Activated T-cell treated with anti-CD3 and anti-CD28 coated beads, Interleukin-2, amount 50 U/mL, for 4 hours (primary cell): ENCODE data around the gene SLC9A3. TPM values are rescaled to one million over a fixed set of nuclear protein-coding genes. Genes with fewer than 3 reads are reported as not detected.

Experiments
- ATAC-seq, 2 donors: fragments of 200-7000 bp; cut with Tn5 transposase; one replicate each; pipeline ENCODE4 v1.10.0; 2021
- DNase-seq: peaks from one replicate; pipeline ENCODE4 v3.0.0-alpha.2; 2020
- H3K27me3 Mint-ChIP-seq: one replicate; pipeline ENCODE4 v1.8.0; 2021; ENCODE audit warnings: low read depth, mixed read lengths
- H3K36me3 Mint-ChIP-seq: one replicate; pipeline ENCODE4 v1.8.0; 2022; ENCODE audit warnings: mixed read lengths; ENCODE audit not compliant: insufficient read depth
- H3K4me1 Mint-ChIP-seq: one replicate; pipeline ENCODE4 v1.8.0; 2021; ENCODE audit warnings: low read depth, mixed read lengths
- H3K4me3 Mint-ChIP-seq: one replicate; pipeline ENCODE4 v1.8.0; 2021; ENCODE audit warnings: mild to moderate bottlenecking, moderate library complexity, mixed read lengths
- H3K9me3 Mint-ChIP-seq: one replicate; pipeline ENCODE4 v1.8.0; 2021; ENCODE audit warnings: mixed read lengths
- total RNA-seq, 3 donors: library from RNA; stranded (reverse); gene quantifications; one replicate each; pipeline ENCODE4 v1.2.1, GENCODE V29; 2021

The SLC9A3 gene
- total RNA-seq, 3 donors from 2014 or later = 3.4 to 4.9 (median 3.5) TPM

DNA sequence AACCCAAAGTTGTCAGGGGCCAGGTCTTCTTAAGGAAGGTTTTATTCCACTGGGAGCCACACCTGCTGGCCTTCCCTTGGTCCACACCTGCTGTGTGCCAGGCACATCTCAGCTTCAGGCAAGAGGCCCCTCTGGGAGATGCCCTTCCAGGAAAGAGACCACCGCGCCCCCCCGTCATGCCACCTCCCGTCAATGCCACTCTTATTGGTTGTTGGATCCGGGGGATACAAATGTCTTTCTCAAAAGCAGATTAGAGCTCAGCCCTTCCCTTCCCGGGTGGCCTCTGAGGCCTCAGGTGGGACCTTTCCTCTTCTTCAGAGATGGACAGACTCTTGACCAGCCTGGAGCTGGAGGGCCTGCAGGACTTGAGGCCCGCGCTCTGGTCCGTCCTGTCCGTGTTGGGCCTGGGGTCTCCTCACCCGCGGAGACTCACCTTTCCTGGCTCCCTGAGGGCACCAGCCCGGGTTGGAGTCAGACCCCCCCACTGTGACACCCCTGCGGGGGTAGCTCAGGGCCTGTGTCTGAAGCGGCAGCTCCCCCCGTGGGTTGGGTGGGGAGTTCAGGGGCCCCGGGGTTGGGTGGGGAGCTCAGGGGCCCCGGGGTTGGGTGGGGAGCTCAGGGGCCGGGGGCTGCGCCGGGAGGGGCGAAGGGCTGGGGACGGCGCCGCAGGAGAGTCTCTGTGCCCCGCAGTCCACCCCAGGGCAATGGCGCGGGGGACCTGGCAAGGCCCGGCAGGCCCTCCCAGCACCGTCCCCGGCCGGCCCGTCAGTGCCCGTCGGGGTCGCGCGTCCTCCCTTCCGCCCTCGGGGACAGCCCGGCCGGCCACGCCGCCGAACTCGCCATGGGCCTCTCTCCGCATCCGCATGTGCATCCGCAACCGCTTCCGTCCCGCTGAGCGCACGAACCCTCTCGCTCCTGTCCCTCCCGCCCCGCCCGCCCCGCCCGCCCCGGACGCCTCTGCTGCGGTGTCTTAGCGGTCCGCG, 3.7 kb upstream of the SLC9A3 start:
- Mint-ChIP-seq H3K4me1 (peaks cover 37% of the 10 kb centered on the region), H3K4me3 (no peak overlapping the region), H3K36me3 (no peaks in the 10 kb centered on the region), H3K27me3 (peaks cover 61% of the 10 kb centered on the region), H3K9me3 (no peaks in the 10 kb centered on the region)
- DNase-seq = no peak
- peak in 1 of 2 donors; percentile 7 for ATAC-seq

DNA sequence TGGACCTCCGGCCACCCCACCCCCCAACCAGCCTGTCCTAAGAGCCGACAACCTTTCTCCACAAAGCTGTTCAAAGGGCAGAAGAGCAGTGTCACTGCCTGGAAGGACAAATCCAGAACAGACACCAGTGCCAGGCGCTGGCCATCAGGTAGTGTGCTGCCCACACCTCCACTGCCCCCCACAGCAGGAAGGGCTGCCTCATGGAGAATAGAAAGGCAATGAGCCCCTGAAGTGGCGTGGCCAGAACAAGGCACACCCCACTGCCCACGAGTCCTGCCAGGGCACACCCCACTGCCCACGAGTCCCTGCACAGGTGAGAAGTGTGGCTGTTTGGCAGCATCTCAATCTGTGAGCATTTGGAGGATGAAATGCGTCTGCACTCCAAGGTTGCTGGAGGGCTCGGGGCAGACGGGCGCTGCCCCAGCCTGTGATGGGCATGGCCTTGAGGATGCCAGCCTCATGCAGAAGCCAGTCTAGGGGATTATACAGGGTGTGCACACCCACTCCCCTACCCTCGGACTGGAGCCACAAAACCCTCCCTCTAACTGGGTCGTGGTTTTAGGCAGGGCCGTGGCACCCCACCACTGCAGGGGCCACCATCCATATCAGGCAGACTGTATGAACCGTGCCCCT, 2.3 kb upstream of the SLC9A3 start:
- DNase-seq (no peak), ATAC-seq (no peak)
- H3K27me3 Mint-ChIP-seq = peaks cover 66% of the 10 kb centered on the region
- no peaks in the 10 kb centered on the region for H3K36me3 Mint-ChIP-seq
- H3K4me1 Mint-ChIP-seq = peaks cover 37% of the 10 kb centered on the region
- H3K4me3 Mint-ChIP-seq = no peak overlapping the region
- no peaks in the 10 kb centered on the region for H3K9me3 Mint-ChIP-seq

DNA sequence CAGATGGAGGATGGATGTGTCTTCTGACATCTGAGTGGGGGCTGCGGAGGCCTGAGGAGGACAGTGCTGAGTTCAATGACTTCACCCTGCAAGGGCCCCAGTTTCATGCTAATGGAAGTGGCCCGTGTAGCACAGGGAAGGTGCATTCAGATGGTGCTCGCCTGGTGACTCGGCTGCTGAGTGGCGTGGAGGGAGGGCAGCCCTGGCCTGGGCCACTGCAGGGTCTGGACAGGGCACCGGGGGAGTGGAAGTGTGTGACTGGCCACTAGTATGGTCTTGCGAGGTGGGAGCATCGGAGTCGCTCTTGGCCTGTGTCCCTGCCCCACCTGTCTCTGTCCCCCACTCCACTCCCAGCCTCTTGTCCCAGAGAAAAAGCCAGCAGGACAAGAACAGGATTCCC, 1.7 kb upstream of the SLC9A3 start:
- no peak for DNase-seq
- H3K4me1 Mint-ChIP-seq = peaks cover 37% of the 10 kb centered on the region
- H3K27me3 Mint-ChIP-seq = peaks cover 68% of the 10 kb centered on the region

DNA sequence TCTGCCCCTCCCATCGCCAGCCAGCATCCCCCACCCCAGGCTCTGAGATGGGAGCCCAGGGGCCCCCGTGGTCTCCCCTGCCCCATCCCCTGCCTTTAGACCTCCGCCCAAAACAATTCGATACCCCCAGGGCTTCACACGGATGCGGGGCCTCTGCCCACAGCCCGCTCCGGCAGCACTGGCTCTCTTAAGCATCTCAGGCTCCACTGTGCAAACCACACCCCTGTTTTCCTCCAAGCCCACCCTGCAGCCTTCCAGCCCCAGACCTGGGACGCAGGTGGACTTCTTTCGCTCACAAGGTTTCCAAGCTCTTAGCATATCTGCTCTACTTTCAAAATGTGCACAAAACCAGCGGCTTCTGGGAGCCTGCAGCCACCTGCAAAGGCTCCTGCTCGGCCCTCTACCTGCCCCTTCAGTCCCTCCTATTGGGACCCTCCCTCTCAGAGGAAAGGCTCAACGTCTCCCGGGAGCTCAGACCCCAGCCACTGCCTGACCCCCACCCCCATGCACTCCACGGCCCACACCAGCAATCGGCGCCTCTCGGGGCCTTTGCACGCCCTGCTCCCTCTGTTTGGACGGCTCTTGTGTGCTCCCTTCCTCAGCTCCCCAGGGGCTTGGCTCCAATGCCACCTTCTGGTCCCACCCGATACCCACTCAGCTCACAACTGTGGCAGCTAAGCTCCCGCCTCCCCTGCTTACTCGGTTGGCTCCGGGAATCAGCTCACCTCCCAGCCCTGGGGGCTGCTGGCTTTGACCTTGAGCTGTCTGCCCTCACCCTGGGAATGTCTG, 918 bp upstream of the SLC9A3 start:
- DNase-seq (no peak), ATAC-seq (no peak)
- no peaks in the 10 kb centered on the region for H3K36me3 Mint-ChIP-seq
- H3K4me3 Mint-ChIP-seq = no peak overlapping the region
- H3K4me1 Mint-ChIP-seq = peaks cover 37% of the 10 kb centered on the region
- H3K9me3 Mint-ChIP-seq = no peaks in the 10 kb centered on the region
- peaks cover 67% of the 10 kb centered on the region for H3K27me3 Mint-ChIP-seq

More for the DNA sequence above, 1.7 kb upstream of the SLC9A3 start:
- Mint-ChIP-seq H3K4me3 (no peak overlapping the region), H3K9me3 (no peaks in the 10 kb centered on the region), H3K36me3 (no peaks in the 10 kb centered on the region)
- ATAC-seq = no peak

DNA sequence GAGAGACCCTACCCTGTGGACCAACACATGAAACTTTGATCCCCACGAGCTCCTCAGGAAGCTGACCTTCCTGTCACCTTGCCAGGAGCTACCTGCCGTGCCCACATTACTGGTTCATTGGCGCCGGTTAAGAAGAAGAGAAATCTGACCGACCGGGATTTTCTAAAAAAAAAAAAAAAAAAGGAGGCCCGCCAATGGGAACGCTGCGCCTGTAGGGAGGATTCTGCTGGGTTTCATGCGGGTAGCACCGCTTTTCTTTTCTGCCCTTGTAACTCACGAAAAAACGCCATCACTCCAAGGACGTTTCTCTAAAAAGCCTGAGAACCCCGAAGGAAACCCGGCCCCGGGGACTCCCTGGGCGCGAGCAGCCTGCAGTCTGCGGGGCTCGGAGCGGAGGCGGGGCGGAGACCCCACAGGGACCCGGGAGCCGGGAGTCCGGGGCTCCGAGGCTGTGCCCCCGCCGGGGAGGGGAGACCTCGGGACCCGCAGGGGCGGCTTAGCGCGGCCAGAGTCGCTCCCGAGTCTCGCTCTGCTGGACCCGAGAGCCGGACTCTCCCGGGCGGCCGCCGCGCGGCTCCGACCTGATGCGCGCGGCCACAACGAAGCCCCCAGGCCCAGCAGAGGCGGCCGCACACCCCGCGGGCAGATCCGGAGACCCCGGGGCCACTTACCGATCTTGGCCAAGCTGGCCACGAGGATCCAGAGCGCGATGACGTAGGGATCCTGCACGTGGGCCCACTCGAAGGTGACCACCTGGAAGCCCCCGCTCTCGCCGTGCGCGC, 617 bp downstream of the SLC9A3 start:
- Mint-ChIP-seq H3K36me3 (no peaks in the 10 kb centered on the region), H3K27me3 (peaks cover 59% of the 10 kb centered on the region), H3K4me1 (peaks cover 24% of the 10 kb centered on the region), H3K4me3 (no peak overlapping the region), H3K9me3 (no peaks in the 10 kb centered on the region)
- no peak for DNase-seq
- ATAC-seq = no peak

DNA sequence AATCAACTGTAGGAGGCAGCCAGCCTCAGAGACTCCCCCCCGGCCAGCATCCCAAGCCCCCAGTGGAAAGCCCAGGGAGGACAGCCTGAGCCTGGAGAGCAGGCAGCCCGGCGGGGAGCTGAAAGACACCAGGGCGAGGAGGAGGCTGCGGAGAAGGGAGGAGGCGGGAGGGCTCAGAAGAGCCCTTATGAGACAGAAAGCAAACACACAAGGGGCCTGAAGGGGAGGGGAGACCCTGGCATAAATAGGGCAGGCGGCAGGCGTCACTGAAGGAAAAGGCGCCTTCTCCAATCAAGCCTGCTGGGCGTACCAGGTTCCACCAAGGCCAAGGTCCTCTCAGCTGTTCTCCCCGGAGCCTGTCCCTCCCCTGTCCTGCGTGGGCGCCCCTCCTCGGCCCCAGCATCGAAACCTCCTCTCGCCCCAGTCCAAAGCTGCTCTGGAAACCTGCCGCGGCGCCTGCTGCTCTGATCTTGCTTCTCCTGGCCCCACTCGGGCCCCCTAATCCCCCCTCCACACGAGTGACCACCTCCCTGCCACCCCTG, 1.3 kb downstream of the SLC9A3 start:
- Mint-ChIP-seq H3K4me1 (peaks cover 24% of the 10 kb centered on the region), H3K9me3 (no peaks in the 10 kb centered on the region), H3K36me3 (no peaks in the 10 kb centered on the region), H3K27me3 (peaks cover 63% of the 10 kb centered on the region), H3K4me3 (no peak overlapping the region)
- ATAC-seq = no peak
- no peak for DNase-seq

DNA sequence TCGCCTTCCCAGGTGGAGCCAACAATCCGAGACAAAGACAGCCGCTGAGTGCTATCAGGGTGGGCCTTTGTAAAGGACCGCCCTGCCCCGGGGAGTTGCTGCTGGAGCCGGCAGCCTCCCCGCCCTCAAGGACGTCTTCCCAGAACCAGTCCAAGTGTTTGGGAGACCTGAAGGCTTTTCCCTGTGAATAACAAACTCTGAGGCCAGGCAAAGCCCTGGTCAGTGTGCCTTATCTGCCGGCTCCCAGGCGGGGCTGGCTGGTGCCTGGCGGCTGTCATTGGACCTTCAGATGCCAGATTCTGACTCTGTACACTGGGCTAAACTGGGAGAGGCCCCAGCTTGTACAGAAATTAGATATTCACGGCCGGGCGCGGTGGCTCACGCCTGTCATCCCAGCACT, 2.1 kb downstream of the SLC9A3 start:
- H3K4me3 Mint-ChIP-seq = no peak overlapping the region
- peaks cover 65% of the 10 kb centered on the region for H3K27me3 Mint-ChIP-seq
- no peaks in the 10 kb centered on the region for H3K36me3 Mint-ChIP-seq
- ATAC-seq (no peak), DNase-seq (no peak)
- no peaks in the 10 kb centered on the region for H3K9me3 Mint-ChIP-seq
- H3K4me1 Mint-ChIP-seq = peaks cover 17% of the 10 kb centered on the region

DNA sequence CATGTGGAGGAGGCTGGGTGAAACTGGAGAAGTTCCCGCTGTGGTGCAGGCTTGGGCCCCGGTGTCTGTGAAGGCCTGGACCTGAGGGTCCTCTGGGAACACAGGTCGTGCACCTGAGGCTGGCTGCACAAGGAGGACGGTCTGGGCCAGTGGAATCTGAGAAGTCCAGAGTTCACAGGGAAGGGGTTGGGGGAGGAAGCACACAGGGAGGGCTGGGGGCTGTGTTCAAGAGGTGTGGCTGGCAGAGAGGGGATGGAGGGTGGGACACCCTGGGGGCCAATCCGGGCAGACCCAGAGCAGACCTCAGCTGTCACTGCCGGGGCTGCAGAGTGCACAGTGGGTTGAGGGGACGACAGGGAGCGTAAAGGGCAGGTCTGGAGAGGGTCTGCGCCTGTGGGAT, 2.6 kb downstream of the SLC9A3 start:
- DNase-seq (no peak), ATAC-seq (no peak)
- H3K27me3 Mint-ChIP-seq = peaks cover 67% of the 10 kb centered on the region
- H3K36me3 Mint-ChIP-seq = no peaks in the 10 kb centered on the region
- H3K4me3 Mint-ChIP-seq = no peak overlapping the region
- no peaks in the 10 kb centered on the region for H3K9me3 Mint-ChIP-seq
- H3K4me1 Mint-ChIP-seq = peaks cover 14% of the 10 kb centered on the region

DNA sequence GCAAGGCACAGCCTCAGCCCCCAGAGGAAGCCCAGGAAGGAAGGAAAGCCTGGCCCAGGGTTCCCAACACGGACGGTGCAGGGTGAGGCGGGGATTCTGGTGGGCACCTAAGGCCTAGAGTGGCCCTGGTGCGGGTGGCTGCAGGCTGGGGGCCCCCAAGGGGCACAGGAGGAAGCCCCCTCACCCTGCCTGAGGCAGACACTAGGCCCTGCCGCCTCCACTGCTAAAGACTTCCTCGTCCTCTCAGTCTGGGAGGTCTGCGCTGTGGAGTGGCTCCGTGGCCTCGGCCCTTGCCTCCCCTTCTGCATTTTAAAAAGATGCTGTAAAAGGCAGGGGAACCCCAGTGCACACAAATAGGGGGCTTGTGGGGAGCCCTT, 3.4 kb downstream of the SLC9A3 start:
- ATAC-seq (no peak), DNase-seq (no peak)
- no peaks in the 10 kb centered on the region for H3K36me3 Mint-ChIP-seq
- peaks cover 14% of the 10 kb centered on the region for H3K4me1 Mint-ChIP-seq
- H3K9me3 Mint-ChIP-seq = no peaks in the 10 kb centered on the region
- H3K4me3 Mint-ChIP-seq = no peak overlapping the region
- H3K27me3 Mint-ChIP-seq = peaks cover 65% of the 10 kb centered on the region

DNA sequence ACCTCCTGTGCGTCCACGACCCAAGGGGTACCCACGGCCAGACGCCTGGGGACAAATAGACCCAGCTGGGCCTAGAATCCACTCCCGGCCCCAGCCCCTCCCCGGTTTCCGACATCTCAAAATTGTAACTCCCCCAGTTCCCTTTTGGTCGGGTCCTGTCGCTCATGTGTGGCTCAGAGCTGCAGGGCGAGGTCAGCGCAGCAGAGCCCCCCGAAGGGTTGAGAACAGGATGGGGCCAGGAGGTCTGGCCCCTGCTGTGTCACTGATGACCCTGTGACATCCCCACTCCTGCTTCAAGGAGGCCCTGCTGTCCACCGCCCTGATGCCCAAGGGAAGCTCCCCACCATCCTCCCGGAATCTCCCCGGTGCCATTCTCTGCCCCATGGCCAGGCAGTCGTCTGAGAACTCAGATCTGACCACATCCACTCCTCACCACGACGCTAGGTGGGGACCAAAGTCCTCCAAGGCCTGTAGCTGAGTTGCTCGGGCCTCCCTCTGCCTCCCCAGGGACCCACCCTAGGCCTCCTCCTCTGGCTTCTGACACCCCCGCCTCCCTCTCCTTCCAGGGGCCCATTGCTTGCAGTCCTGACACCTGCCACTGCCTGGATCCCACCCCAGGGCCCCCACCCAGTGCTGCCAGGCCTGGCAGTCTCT, 3.9 kb downstream of the SLC9A3 start:
- no peak for DNase-seq
- peaks cover 62% of the 10 kb centered on the region for H3K27me3 Mint-ChIP-seq
- no peaks in the 10 kb centered on the region for H3K36me3 Mint-ChIP-seq
- H3K9me3 Mint-ChIP-seq = no peaks in the 10 kb centered on the region
- ATAC-seq = no peak
- H3K4me1 Mint-ChIP-seq = peaks cover 11% of the 10 kb centered on the region
- no peak overlapping the region for H3K4me3 Mint-ChIP-seq

DNA sequence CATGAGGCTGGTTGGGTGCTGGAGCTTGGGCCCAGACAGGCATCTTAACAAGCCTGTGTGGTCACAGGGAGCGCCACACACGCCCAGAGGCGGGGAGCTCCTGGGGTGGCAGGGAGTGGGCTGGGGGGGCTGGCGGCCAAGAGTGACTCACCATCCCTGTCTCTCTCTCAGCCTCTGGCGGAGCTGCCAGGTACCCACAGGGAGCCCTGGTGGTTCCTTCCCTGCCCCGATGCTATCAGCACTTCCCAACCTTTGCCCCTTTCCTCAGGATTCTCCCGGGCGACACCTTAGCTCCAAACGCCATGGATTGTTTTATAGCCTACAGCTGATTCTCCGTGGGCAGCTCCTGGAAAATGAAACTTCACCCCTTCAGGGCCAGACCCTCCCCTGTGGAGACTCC, 5.5 kb downstream of the SLC9A3 start:
- Mint-ChIP-seq H3K36me3 (no peaks in the 10 kb centered on the region), H3K4me1 (peaks cover 6% of the 10 kb centered on the region), H3K4me3 (no peak overlapping the region), H3K27me3 (peaks cover 60% of the 10 kb centered on the region), H3K9me3 (no peaks in the 10 kb centered on the region)
- no peak for DNase-seq
- ATAC-seq = no peak

DNA sequence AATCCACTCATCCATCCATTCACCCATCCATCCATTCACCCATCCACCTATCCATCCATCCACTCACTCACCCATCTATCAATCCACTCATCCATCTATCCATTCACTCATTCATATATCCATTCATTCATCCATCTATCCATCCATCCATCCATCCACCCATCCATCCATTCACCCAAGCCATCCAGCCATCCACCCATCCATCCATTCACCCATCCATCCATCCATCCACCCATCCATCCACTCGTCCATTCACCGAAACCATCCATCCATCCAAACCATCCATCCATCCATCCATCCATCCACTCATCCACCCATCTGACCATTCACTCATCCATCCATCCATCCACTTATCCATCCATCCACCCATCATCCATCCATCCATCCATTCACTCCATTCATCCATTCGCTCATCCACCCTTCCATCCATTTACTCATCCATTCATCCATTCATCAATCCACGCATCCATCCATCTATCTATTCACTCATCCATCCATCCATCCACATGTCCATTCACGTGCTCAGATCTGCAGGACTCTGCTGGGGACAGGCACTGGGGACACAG, 6.6 kb downstream of the SLC9A3 start:
- H3K9me3 Mint-ChIP-seq = no peaks in the 10 kb centered on the region

DNA sequence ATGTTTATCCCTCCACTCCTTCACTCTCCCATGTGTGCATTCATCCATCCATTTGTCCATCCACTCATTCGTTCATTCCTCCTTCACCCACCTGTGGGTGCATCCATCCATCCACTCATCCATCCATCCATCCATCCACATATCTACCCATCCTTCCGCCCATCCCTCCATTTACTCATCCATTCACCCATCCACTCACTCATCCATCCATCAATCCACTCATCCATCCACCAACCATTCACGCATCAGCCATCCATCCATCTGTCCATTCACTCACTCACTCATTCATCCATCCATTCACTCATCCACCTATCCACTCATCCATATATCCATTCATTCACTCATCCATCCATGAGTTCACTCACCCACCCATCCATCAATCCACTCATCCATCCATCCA, 7.3 kb downstream of the SLC9A3 start:
- no peaks in the 10 kb centered on the region for H3K36me3 Mint-ChIP-seq
- H3K9me3 Mint-ChIP-seq = no peaks in the 10 kb centered on the region
- ATAC-seq = no peak
- no peaks in the 10 kb centered on the region for H3K4me1 Mint-ChIP-seq
- peaks cover 49% of the 10 kb centered on the region for H3K27me3 Mint-ChIP-seq
- DNase-seq = no peak
- H3K4me3 Mint-ChIP-seq = no peak overlapping the region

More for the DNA sequence above, 6.6 kb downstream of the SLC9A3 start:
- DNase-seq (no peak), ATAC-seq (no peak)
- no peak overlapping the region for H3K4me3 Mint-ChIP-seq
- no peaks in the 10 kb centered on the region for H3K4me1 Mint-ChIP-seq
- H3K36me3 Mint-ChIP-seq = no peaks in the 10 kb centered on the region
- peaks cover 54% of the 10 kb centered on the region for H3K27me3 Mint-ChIP-seq
